GM18858 (cell line): Measurements from ENCODE around the gene MASP2.
"Not testable (repeated sequence)": the region's sequence is repeated elsewhere in the genome, so short reads cannot be mapped to it uniquely, and the experiment has no call there.

ENCODE experiments used
- ATAC-seq: cut with Tn5 transposase; IDR thresholded peaks from one replicate; pipeline ENCODE4 v1.9.1; 2021; ENCODE audit not compliant: unreplicated experiment

MASP2 gene

GRCh38 chr1:11039351-11040104 is 7.5 kb downstream of the MASP2 start:
- ATAC-seq: no peak

- no peak for ATAC-seq
Measured at GRCh38 chr1:11037740-11038182, 9.3 kb downstream of the MASP2 start.

GRCh38 chr1:11037019-11037739 is 9.9 kb downstream of the MASP2 start:
- not testable (repeated sequence) for ATAC-seq

GRCh38 chr1:11031624-11032262 is 15.3 kb downstream of the MASP2 start:
- ATAC-seq: no peak

- no peak for ATAC-seq
Measured at GRCh38 chr1:11030865-11031264, 16.2 kb downstream of the MASP2 start.

GRCh38 chr1:11028018-11028417 is 19.0 kb downstream of the MASP2 start:
- ATAC-seq: no peak

GRCh38 chr1:11027316-11027715 is 19.7 kb downstream of the MASP2 start:
- no peak for ATAC-seq

- no peak for ATAC-seq
Measured at GRCh38 chr1:11026903-11027302, 20.1 kb downstream of the MASP2 start.

- no peak for ATAC-seq
Measured at GRCh38 chr1:11026052-11026451, 21.0 kb downstream of the MASP2 start.

GRCh38 chr1:11025618-11026017 is 21.4 kb downstream of the MASP2 start:
- ATAC-seq: no peak

- ATAC-seq: no peak
Measured at GRCh38 chr1:11024874-11025203, 22.2 kb downstream of the MASP2 start.

- no peak for ATAC-seq
Measured at GRCh38 chr1:11024154-11024873, 22.7 kb downstream of the MASP2 start.

GRCh38 chr1:11023201-11023600 is 23.8 kb downstream of the MASP2 start:
- ATAC-seq: no peak

GRCh38 chr1:11019971-11020370 is 27.1 kb downstream of the MASP2 start:
- ATAC-seq: no peak

GRCh38 chr1:11019358-11019757 is 27.7 kb downstream of the MASP2 start:
- not testable (repeated sequence) for ATAC-seq

GRCh38 chr1:11013160-11013531 is 33.9 kb downstream of the MASP2 start:
- ATAC-seq: no peak

- ATAC-seq: peak; percentile 69
Measured at GRCh38 chr1:11012260-11013159, 34.5 kb downstream of the MASP2 start, which contains the start of gene TARDBP. TSS of gene TARDBP (plus strand) at chr1:11012654. CDS start at chr1:11013728, 1,074 bp downstream.

- no peak for ATAC-seq
Measured at GRCh38 chr1:11000526-11000925, 46.5 kb downstream of the MASP2 start.

GRCh38 chr1:10996100-10996499 is 50.9 kb downstream of the MASP2 start:
- no peak for ATAC-seq

GRCh38 chr1:10992864-10993263 is 54.2 kb downstream of the MASP2 start:
- no peak for ATAC-seq
